CD14-positive monocyte (primary cell): ENCODE measurements around the gene B3GNT7. TPM values are rescaled to one million over a fixed set of nuclear protein-coding genes. Genes with fewer than 3 reads are reported as not detected.

Source experiments
- DNase-seq, 3 donors: peaks; one replicate each; pipeline ENCODE4 v3.0.0-alpha.2; 2011 to 2022
- H2AFZ ChIP-seq: 2 replicates; pipeline ENCODE4 v1.6.0; 2012; ENCODE audit warnings: mild to moderate bottlenecking, low read depth, low read length, inconsistent platforms; ENCODE audit not compliant: insufficient read depth, poor library complexity, severe bottlenecking
- H3K27ac ChIP-seq, 2 donors: 1 replicate in 1 of 2; 2 replicates in 1 of 2; pipeline ENCODE4 v1.5.1; 2012 to 2013; ENCODE audit warnings: low read length in 2 of 2, control low read depth in 1 of 2, inconsistent platforms in 1 of 2, low read depth in 1 of 2, mild to moderate bottlenecking in 1 of 2
- H3K27me3 ChIP-seq, 2 donors: one replicate each; pipeline versions ENCODE4 v1.6.0 to v1.6.1; 2011 to 2013; ENCODE audit warnings: low read length in 2 of 2; ENCODE audit not compliant: control insufficient read depth in 2 of 2, insufficient read depth in 2 of 2
- H3K36me3 ChIP-seq, 2 donors: replicated peaks in 1 of 2; 1 replicate in 1 of 2; 2 replicates in 1 of 2; pipeline versions ENCODE4 v1.5.1 to v1.6.1; 2012 to 2013; ENCODE audit warnings: low read length in 2 of 2, control low read depth in 1 of 2, inconsistent platforms in 1 of 2, mild to moderate bottlenecking in 1 of 2; ENCODE audit not compliant: insufficient read depth in 2 of 2, control insufficient read depth in 1 of 2
- H3K4me1 ChIP-seq, 2 donors: 1 replicate in 1 of 2; 2 replicates in 1 of 2; pipeline versions ENCODE4 v1.5.1 to v1.6.1; 2012 to 2013; ENCODE audit warnings: low read length in 2 of 2, control low read depth in 1 of 2, inconsistent platforms in 1 of 2, mild to moderate bottlenecking in 1 of 2, moderate library complexity in 1 of 2; ENCODE audit not compliant: insufficient read depth in 2 of 2, control insufficient read depth in 1 of 2
- H3K4me2 ChIP-seq: replicated peaks from 2 replicates; pipeline ENCODE3; 2012; ENCODE audit warnings: low read length, moderate library complexity, mild to moderate bottlenecking; ENCODE audit not compliant: poor library complexity, severe bottlenecking; ENCODE audit errors: extremely low read depth
- H3K4me3 ChIP-seq, 3 experiments: fragments of 200-600 bp in 1 of 3; sonication (generic) in 1 of 3; replicated peaks in 1 of 3; 1 replicate in 2 of 3; 2 replicates in 1 of 3; pipeline ENCODE4 v1.5.1; 2011 to 2013; ENCODE audit warnings: low read length in 3 of 3, mild to moderate bottlenecking in 3 of 3, control low read depth in 2 of 3, low read depth in 2 of 3, inconsistent platforms in 1 of 3, moderate library complexity in 1 of 3
- H3K79me2 ChIP-seq: 2 replicates; pipeline ENCODE4 v1.6.0; 2012; ENCODE audit warnings: mild to moderate bottlenecking, control low read depth, inconsistent platforms, low read length, moderate library complexity; ENCODE audit not compliant: insufficient read depth
- H3K9ac ChIP-seq: 2 replicates; pipeline ENCODE4 v1.6.0; 2017; ENCODE audit warnings: low read length, mild to moderate bottlenecking; ENCODE audit not compliant: insufficient read depth, poor library complexity, severe bottlenecking
- H3K9me3 ChIP-seq, 2 donors: replicated peaks in 1 of 2; 1 replicate in 1 of 2; 2 replicates in 1 of 2; pipeline versions ENCODE4 v1.5.1 to v1.6.1; 2012 to 2013; ENCODE audit warnings: low read length in 2 of 2, control low read depth in 1 of 2; ENCODE audit not compliant: control insufficient read depth in 1 of 2, insufficient read depth in 1 of 2
- H4K20me1 ChIP-seq: 2 replicates; pipeline ENCODE4 v1.6.0; 2012; ENCODE audit warnings: mild to moderate bottlenecking, low read length, control low read depth, moderate library complexity; ENCODE audit not compliant: insufficient read depth
- H3K27ac Mint-ChIP-seq, 7 donors: one replicate each; pipeline ENCODE4 v1.8.0; 2020; ENCODE audit warnings: mild to moderate bottlenecking in 7 of 7, mixed read lengths in 7 of 7, moderate library complexity in 6 of 7, inconsistent platforms in 2 of 7
- H3K27me3 Mint-ChIP-seq, 3 donors: one replicate each; pipeline ENCODE4 v1.8.0; 2021 to 2022; ENCODE audit warnings: low read depth in 3 of 3, mild to moderate bottlenecking in 3 of 3, mixed read lengths in 3 of 3, moderate library complexity in 3 of 3, inconsistent platforms in 1 of 3
- H3K36me3 Mint-ChIP-seq, 2 donors: one replicate each; pipeline ENCODE4 v1.8.0; 2020; ENCODE audit warnings: mixed read lengths in 2 of 2, inconsistent platforms in 1 of 2, mild to moderate bottlenecking in 1 of 2
- H3K4me1 Mint-ChIP-seq: one replicate; pipeline ENCODE4 v1.8.0; 2020; ENCODE audit warnings: mild to moderate bottlenecking, mixed read lengths
- H3K4me3 Mint-ChIP-seq, 2 donors: one replicate each; pipeline ENCODE4 v1.8.0; 2020; ENCODE audit warnings: mild to moderate bottlenecking in 2 of 2, mixed read lengths in 2 of 2, moderate library complexity in 1 of 2
- H3K9me3 Mint-ChIP-seq, 7 donors: one replicate each; pipeline ENCODE4 v1.8.0; 2020 to 2022; ENCODE audit warnings: mixed read lengths in 7 of 7, mild to moderate bottlenecking in 6 of 7, moderate library complexity in 6 of 7, inconsistent platforms in 2 of 7
- CTCF ChIP-seq: fragments of 200-600 bp; IDR thresholded peaks from one replicate; pipeline ENCODE4 v1.8.0; 2022; ENCODE audit warnings: antibody characterized with exemption, mild to moderate bottlenecking
- WGBS: methylation state at CpG from one replicate; pipeline ENCODE4 v1.1.5; 2013; ENCODE audit warnings: missing lambda C conversion rate; ENCODE audit not compliant: insufficient coverage; 5-methylcytosine and 5-hydroxymethylcytosine counted together
- intact Hi-C, 2 donors: fragments of 100-400 bp; cut with micrococcal nuclease; formaldehyde crosslinking; loops; one replicate each; pipeline versions ENCODE4 v1.15.0 to v1.15.1; 2023
- polyA plus RNA-seq, 3 donors: library from polyadenylated mRNA; depleted of rRNA in 1 of 3; unstranded in 2 of 3; stranded (reverse) in 1 of 3; fragments of 300-500 nt in 2 of 3; fragments of >200 nt in 1 of 3; fragmentation: Illumina TruSeq in 2 of 3; gene quantifications; 1 replicate in 2 of 3; 2 replicates in 1 of 3; pipeline ENCODE4 v1.2.3, GENCODE V29; 2012 to 2021

B3GNT7 gene
- polyA plus RNA-seq, 3 donors: 0.05 TPM; not detected in 2

GRCh38 chr2:231397011-231397927, 1.8 kb downstream of the B3GNT7 start:
- intact Hi-C loops: no loop called here
- Histone ChIP-seq H3K79me2 (peaks cover 9% of the 10 kb centered on the region), H3K36me3 (no peaks in the 10 kb centered on the region), H3K9ac (no peak overlapping the region), H3K4me2 (no peak overlapping the region), H4K20me1 (no peaks in the 10 kb centered on the region), H3K4me1 (peaks cover 24 to 33% of the 10 kb centered on the region in 2 donors), H3K27me3 (peaks cover 0 to 10% of the 10 kb centered on the region in 2 donors), H3K9me3 (no peaks in the 10 kb centered on the region), H3K27ac (no peak overlapping the region), H2AFZ (no peak overlapping the region), H3K4me3 (no peak overlapping the region)
- Mint-ChIP-seq H3K27me3 (peaks cover 15 to 29% (median 19%) of the 10 kb centered on the region in 3 donors), H3K4me1 (peaks cover 35% of the 10 kb centered on the region), H3K4me3 (no peak overlapping the region), H3K9me3 (peaks cover 0 to 6% (median 2%) of the 10 kb centered on the region in 7 donors), H3K36me3 (no peaks in the 10 kb centered on the region), H3K27ac (no peak overlapping the region)
- over 99% methylated on average over 14 of the region's 22 CpGs for WGBS
- DNase-seq: no peak
- TF ChIP-seq CTCF: no peak

GRCh38 chr2:231397928-231398294, 2.4 kb downstream of the B3GNT7 start:
- no peaks in the 10 kb centered on the region for H3K36me3 Mint-ChIP-seq

More at GRCh38 chr2:231397928-231398294, 2.4 kb downstream of the B3GNT7 start:
- 96% methylated on average over 28 of the region's 28 CpGs for WGBS
- Mint-ChIP-seq H3K27ac (no peak overlapping the region), H3K27me3 (peaks cover 14 to 29% (median 17%) of the 10 kb centered on the region in 3 donors), H3K4me3 (no peak overlapping the region), H3K9me3 (peaks cover 0 to 6% (median 2%) of the 10 kb centered on the region in 7 donors), H3K4me1 (peaks cover 29% of the 10 kb centered on the region)
- Histone ChIP-seq H3K4me3 (no peak overlapping the region), H3K27ac (no peak overlapping the region), H3K36me3 (no peaks in the 10 kb centered on the region), H3K79me2 (peaks cover 9% of the 10 kb centered on the region), H3K9me3 (no peaks in the 10 kb centered on the region), H3K4me2 (no peak overlapping the region), H3K4me1 (peaks cover 22 to 27% of the 10 kb centered on the region in 2 donors), H3K27me3 (peaks cover 0 to 10% of the 10 kb centered on the region in 2 donors), H3K9ac (no peak overlapping the region), H4K20me1 (no peaks in the 10 kb centered on the region), H2AFZ (no peak overlapping the region)
- TF ChIP-seq CTCF: no peak
- intact Hi-C loops: no loop called here
- DNase-seq: no peak
